RPMI8226 (cell line): ENCODE data around the gene PRRT4.
A peak's percentile ranks its signal among the peaks of the same experiment; 100 is the strongest.

ENCODE experiments used
- DNase-seq: peaks from one replicate; pipeline ENCODE4 v3.0.0-alpha.2; 2015

The PRRT4 gene

GRCh38 chr7:128394904-128395496 is 33.5 kb upstream of the PRRT4 start:
- no peak for DNase-seq

GRCh38 chr7:128393526-128394330 is 32.2 kb upstream of the PRRT4 start:
- no peak for DNase-seq

GRCh38 chr7:128392446-128393327 is 31.2 kb upstream of the PRRT4 start:
- no peak for DNase-seq

GRCh38 chr7:128391805-128392204 is 30.3 kb upstream of the PRRT4 start:
- DNase-seq: no peak

DNA sequence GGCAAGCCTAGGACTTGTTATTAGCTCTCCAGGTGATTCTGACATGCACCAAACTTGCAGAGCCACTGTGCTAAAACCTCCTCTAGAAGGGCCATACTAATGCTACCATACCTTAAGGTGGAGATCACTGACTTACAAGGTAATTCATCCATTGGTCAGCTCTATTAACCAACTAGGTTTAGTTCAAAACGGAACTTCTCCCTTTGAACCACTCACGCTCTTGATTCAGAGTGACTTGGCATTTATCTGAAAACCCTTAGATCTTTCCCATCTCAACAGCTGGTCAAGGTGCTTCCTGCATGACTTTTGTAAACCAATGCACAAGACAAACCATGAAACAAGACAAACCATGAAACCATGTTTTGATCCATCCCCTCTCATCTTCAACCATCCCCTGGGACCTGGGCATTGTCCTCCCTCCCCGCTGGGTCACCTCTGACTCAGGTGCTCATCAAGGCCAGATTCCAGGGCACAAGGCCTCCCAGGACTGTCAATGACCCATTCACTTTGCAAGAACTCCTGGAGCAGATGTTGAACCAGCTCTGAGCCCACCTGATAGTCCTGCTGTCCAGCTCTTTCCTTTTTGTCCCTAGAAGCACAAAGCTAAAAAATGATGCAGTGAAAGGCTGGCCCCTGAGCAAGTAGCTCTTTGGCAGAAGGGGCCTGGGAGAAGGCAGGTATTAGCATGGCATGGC is 29.5 kb upstream of the PRRT4 start:
- no peak for DNase-seq

DNA sequence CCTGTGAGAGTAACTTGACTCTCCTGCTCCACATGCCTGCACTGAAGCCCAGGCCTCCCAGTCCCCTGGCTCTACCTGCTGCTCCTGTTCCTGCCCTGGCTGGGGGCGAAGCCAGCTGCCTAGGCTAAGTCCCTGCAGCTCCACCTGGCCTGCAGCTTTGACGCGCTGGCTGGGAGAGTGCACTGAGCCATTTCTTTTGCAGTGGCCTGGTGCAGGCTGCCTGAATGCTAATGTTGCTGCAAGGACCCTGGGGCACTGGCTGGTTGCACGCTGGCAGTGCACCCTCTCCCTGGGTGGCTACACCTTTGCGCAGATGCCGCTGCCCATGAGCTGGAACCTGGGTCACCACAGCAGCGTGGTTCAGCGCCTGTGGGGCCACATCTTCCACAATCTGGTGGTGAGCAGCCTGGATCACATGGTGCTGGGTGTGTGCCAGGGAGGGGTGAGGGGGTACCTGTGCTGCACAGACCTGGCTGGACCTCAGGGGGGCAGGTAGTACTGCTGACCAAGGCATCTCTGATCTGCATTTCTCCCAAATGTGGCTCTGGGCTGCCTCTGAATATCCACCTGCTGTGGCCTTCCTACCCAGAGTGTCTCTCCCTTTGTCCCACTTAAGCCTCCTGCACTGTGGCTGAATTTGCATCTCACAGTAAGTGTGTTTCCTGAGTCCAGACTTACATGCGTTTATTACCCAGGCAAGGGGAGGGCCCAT is 28.3 kb upstream of the PRRT4 start:
- DNase-seq: no peak

- no peak for DNase-seq
Measured at GRCh38 chr7:128389085-128389617, 27.7 kb upstream of the PRRT4 start.

- no peak for DNase-seq
Measured at GRCh38 chr7:128388145-128388485, 26.6 kb upstream of the PRRT4 start.

- DNase-seq: peak; percentile 79
Measured at GRCh38 chr7:128387216-128388144, 26.0 kb upstream of the PRRT4 start.

DNA sequence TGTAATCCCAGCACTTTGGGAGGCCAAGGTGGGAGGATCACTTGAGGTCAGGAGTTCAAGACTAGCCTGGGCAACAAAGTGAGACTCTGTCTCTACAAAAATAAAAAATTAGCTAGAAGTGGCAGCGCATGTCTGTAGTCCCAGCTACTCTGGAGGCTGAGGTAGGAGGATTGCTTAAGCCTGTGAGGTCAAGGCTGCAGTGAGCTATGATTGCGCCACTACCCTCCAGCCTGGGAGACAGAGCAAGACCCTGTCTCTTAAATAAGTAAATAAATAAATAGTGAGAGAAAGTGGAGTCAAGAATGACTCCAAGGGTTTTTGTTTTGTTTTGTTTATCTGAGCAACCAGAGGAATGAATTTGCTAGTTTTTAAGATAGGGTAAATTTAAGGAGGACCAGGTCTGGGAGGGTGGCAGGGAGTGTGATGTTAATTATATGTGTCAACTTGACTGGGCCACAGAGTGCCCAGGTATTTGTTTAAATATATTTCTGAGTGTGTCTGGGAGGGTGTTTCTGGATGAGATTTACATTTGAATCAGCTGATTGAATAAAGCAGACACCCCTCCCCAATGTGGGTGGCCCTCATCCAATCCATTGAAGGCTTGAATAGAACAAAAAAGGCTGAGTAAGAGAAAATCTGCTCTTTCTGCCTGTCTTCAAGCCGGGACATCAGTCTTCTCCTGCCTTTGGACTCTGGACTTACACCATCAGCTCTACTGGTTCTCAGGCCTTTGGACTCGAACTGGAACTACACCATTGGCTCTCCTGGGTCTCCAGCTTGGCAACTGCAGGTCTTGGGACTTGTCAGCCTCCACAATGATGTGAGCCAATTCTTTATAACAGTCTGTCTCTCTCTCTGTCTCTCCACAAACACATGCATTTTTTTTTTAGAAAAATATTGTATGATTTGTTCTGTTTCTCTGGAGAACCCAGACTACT is 24.8 kb upstream of the PRRT4 start:
- no peak for DNase-seq

GRCh38 chr7:128384726-128385125 is 23.2 kb upstream of the PRRT4 start:
- no peak for DNase-seq

DNA sequence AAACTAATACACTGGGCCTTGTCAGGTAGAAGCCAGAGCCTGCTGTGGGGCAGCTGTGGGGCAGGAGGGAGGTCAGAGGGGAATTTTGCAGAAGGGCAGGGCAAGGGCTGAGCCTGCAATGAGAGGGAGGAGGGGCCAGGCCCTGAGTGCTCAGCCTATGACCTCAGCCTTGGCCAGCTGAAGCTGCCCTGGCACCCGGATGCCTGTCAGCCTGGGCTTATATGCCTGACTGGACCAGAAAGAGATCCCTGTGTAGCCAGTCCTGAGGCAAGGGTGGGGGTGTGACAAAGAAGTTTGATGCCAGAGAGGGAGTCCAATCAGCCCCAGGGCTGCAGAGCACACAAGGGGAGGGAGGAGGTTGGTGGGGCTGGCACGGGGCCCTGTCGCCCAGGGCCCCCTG is 22.3 kb upstream of the PRRT4 start:
- peak; percentile 42 for DNase-seq

DNA sequence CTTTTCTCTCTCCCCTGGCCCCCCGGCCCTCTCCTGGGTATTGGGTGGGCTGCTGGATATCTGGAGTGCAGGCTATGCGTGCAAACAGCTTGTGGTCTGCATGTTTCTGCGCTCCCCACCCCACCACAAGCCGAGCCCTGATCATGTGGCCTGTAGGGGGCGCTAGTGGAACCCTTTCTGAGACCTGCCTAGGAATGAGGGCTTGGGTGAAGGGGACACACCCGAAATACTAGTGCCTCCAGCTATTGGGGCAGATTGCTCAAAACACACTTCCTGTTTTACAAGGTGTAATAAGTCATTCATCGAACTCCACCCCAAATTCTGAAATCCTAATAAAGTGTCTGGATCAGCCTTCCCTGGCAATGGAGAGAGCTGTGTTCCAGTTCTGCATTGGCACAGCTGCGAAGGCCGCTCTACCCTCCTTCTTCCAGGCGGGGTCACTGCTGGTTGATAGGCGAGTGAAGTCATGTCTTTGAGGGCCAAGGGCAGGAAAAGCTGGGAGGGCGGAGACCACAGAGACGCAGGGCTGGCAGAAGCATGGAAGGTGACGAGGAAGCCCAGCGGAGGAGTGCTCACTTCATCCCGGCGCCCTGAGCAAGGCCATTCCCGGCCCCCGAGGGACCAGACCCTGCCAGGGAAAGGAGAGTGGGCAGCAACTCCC is 19.8 kb upstream of the PRRT4 start:
- peak; percentile 56 for DNase-seq

- DNase-seq: no peak
Measured at GRCh38 chr7:128380483-128381106, 19.1 kb upstream of the PRRT4 start.

DNA sequence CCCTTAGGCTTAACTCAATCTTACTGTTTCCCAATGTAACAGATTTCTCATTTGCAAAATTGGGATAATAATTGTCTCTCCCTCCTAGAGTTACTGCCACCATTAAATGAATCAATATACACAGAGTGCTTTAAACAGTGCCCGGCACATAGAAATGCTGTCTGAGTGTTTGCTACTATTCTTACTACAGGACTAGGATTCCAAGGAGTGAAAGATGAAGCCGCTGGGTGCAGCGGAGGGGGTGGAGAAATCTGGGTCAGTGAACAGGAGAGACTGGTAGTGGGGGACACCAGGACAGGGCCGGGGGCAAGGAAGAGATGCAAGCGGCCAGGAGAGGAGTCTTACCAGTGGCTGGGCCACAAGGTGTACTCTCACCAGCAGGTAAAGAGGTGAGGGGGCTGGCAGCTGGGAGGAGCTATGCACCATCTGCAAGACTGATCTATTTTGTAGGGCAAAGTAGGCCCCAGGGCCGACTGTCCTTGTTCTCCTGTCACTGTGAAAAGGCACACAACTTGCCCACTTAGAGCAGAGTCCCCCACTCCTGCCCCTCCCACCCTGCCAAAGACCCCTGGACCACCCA is 18.5 kb upstream of the PRRT4 start:
- no peak for DNase-seq

DNA sequence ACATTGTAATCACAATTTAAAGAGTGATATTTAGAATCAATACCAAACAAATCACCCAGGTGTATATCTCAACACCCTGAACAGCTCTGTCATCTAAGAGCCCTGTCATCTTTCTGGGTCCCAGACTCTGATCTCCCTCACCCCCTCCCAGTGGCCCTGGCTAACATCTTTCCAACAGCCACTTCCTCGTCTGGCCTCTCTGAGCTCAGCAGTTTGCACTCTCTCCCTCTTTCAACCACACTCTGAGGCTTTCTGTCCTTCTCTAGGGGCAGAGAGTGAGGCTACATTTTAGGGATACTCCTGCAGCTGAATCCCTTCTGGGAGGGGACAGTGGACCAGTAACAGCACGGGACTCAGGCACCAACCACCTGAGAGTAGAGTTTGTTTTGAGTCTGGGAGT is 17.1 kb upstream of the PRRT4 start:
- no peak for DNase-seq

GRCh38 chr7:128376077-128376476 is 14.6 kb upstream of the PRRT4 start:
- no peak for DNase-seq

- no peak for DNase-seq
Measured at GRCh38 chr7:128374041-128374440, 12.6 kb upstream of the PRRT4 start.
